Cerebellar cortex (tissue), 1 donor: ENCODE results near the gene YY1AP1.
A peak's percentile ranks its signal among the peaks of the same experiment; 100 is the strongest.
"Not testable (repeated sequence)": the region's sequence is repeated elsewhere in the genome, so short reads cannot be mapped to it uniquely, and the experiment has no call there.

Experiments
- DNase-seq: peaks from one replicate; pipeline ENCODE4 v3.0.0-alpha.2; 2015; ENCODE audit warnings: low spot score

The YY1AP1 gene, protein sequence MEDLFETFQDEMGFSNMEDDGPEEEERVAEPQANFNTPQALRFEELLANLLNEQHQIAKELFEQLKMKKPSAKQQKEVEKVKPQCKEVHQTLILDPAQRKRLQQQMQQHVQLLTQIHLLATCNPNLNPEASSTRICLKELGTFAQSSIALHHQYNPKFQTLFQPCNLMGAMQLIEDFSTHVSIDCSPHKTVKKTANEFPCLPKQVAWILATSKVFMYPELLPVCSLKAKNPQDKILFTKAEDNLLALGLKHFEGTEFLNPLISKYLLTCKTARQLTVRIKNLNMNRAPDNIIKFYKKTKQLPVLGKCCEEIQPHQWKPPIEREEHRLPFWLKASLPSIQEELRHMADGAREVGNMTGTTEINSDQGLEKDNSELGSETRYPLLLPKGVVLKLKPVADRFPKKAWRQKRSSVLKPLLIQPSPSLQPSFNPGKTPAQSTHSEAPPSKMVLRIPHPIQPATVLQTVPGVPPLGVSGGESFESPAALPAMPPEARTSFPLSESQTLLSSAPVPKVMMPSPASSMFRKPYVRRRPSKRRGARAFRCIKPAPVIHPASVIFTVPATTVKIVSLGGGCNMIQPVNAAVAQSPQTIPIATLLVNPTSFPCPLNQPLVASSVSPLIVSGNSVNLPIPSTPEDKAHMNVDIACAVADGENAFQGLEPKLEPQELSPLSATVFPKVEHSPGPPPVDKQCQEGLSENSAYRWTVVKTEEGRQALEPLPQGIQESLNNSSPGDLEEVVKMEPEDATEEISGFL

DNA sequence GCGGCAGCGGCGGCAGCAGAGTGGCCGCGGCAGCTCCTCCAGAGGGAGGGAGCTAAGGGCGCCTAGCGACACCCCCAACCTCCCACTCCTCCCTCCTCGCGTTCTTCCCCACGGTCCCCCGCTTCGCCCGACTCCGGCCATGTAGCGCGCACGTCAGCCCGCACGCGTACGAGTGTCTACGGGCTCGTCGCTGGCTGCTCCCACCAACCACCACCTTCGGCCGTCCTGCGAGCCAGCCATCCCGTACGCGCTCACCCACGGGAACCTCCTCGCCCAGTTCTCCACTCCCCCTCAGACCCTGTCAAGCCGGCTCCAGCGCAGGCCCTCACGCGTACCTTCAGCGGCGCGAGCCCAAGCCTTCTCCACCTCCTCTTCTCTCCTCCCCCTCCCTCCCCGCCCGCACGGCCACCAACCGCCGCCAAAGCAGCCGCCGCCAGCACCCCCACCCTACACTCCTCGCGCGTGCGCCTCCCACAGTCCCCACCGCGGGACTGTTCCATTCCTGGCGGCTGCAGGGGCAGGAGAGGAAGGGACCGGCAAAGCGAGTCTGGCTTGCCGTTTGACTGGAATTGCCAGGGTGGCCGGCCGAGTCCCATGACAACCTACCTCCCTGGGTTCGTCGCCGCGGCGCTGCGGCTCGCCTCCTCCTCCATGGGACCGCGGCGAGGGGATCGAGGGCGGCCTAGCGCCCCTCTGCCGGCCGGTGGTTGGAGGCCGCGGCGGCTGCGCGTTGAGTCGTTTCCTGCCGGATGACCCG, at the start of gene YY1AP1:
TSS of gene YY1AP1 (minus strand) at position 451 of the 757 bp plus-strand sequence. CDS start 8,338 bp downstream, outside the sequence.
- DNase-seq, result peak; percentile 90

DNA sequence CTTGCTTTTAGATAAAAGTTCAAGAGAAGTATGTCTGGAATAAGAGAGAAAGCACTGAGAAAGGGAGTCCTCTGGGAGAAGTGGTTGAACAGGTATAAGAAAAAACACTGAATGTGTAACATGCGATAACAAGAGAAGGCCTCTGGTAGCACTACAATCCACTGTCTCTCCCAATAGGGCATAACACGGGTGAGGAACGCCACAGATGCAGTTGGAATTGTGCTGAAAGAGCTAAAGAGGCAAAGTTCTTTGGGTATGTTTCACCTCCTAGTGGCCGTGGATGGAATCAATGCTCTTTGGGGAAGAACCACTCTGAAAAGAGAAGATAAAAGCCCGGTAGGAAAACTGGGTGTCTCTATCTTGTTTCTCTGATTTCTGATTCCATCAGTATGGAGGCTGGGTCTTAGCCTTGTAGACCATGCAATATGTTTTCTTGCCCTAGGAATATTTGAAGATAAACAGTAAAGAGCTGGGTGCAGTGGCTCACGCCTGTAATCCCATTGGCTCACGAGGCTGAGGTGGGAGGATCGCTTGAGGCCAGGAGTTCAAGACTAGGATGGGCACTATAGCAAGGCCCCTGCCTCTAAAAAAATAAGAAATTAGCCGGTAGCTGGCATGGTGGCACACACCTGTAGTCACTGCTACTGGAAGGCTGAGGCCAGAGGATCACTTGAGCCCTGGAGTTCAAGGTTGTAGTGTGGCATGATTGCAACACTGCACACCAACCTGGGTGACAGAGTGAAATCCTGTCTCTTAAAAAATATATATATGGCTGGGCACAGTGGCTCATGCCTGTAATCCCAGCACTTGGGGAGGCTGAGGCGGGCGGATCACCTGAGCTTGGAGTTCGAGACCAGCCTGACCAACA, 40.7 kb upstream of the YY1AP1 start:
- peak; percentile 75 for DNase-seq

DNA sequence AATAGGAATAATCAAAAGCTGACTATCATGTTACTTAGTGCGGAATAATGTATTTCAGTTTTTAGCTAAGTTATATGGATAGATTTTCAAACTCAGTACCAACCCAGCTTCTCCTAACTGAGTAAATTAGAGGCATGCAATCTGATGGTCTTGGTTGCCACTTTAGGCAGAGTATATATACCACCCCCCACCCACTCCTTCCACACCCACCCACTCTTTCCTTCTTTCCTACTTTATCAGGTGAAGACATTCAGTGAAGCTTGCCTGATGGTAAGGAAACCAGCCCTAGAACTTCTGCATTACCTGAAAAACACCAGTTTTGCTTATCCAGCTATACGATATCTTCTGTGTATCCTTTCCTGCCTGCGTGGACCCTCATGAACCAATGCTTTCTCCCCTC, 36.6 kb upstream of the YY1AP1 start:
- no peak for DNase-seq

DNA sequence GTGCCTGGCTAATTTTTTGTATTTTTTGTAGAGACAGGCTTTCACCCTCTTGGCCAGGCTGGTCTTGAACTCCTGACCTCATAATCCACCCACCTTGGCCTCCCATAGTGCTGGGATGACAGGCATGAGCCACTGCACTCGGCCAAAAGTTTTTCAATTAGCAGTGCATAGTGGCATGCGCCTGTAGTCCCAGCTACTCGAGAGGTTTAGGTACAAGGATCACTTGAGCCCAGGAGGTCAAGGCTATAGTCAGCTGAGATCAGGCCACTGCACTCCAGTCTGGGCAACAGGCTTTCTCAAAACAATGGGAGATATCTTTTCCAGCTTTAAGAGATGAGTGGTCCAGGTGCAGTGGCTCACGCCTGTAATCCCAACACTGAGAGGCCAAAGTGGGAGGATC, 31.1 kb upstream of the YY1AP1 start:
- no peak for DNase-seq

DNA sequence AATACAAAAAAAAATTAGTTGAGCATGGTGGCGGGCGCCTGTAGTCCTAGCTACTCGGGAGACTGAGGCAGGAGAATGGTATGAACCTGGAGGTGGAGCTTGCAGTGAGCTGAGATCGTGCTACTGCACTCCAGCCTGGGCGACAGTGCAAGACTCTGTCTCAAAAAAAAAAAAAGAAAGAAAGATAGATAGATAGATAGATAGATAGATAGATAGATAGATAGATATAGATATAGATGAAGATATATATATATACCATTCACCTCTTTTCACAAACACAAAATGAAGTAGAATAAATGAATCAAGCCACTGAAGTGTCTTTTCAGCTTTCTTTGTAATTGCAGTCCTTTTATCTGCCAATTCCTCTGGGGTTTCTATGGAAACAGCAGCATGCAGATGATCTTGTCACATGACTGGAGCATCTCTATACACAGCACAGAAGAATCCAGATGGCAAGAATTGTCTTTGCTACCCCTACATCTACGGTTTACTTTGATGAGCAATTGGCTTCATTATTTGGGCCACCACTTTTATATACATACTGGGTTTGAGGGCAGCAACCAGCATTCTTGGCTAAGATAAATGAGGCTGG, 30.0 kb upstream of the YY1AP1 start:
- DNase-seq, result not testable (repeated sequence)

DNA sequence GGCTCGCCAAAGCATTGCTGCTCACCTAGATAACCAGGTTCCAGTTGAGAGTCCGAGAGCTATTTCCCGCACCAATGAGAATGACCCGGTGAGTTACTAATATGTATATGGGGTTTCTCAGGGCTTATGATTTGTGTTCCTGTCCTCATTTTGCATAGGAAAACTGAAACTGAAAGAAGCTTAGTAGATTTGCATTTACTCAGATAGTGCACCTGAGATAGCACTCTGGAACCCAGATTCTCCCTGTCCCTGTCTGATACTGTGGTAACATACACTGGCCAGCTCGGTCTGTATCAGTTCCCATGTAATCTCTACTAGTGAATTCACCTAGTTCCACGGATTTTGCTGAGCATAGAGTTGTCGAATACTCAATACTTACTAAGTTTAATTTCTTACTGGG, 28.5 kb upstream of the YY1AP1 start:
- no peak for DNase-seq

DNA sequence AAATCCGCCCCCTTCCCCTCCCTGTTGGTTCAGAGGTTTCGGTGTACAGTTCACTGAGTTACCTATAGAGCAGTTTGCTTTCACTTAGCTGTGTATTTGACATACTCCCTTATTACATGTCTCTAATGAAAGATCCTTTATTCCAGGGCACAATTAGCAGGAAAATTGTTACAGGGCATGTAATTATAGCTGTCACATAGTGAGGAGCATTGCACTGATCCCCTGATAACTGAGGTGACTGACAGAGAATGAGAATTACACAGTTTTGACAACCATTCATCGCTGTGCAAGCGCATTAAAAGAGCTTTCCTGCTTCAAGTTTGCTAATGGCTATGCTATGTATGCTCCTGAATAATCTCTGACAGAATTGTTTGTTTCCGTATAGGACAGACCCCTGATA, 27.2 kb upstream of the YY1AP1 start:
- DNase-seq, result no peak

DNA sequence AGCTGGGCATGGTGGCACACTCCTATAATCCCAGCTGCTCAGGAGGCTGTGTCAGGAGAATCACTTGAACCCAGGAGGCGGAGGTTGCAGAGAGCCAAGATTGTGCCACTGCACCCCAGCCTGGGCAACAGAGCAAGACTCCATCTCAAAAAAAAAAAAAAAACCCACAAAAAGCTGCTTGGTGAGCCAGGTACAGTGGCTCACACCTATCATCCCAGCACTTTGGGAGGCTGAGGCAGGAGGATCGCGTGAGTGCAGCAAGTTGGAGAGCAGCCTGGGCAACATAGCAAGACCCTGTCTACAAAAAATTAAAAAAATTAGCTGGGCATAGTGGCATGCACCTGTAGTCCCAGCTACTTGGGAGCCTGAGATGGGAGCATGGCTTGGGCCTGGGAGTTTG, 26.5 kb upstream of the YY1AP1 start:
- not testable (repeated sequence) for DNase-seq

DNA sequence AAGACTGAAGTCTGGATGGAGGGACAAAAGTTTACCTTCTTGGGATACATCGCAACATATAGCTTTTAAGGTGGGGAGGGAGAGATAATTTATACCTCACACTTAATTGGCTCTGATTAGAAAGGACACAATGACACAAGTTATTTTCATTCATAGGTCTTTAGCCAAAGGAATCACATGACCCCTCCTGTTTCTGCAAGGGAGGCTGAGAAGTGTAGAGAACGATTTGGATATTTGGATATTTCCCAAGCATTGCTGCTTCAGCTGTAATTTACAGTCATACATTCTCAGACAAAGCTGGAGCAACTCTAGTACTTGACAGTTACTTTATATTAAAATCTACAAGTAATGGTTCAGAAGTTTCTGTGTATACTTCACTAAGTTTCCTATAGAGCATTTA, 24.5 kb upstream of the YY1AP1 start:
- DNase-seq, result no peak

DNA sequence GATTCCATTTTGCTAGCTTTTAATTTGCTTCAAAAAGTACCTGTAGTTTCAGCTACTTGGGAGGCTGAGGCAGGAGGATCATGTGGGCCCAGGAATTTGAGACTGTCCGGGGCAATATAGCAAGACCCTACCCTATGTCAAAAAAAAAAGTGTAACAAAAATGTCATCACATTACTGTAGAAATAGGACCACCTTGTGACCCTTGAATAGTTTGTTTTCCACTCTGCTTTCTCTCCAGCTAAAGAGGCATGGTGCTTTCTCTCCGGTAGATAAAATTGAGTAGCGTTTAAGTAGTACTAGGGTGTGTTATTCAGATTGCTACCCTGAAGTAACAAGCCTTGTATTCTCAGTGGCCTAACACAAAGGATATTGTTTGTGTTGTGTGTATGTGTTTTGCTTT, 24.1 kb upstream of the YY1AP1 start:
- DNase-seq, result not testable (repeated sequence)

DNA sequence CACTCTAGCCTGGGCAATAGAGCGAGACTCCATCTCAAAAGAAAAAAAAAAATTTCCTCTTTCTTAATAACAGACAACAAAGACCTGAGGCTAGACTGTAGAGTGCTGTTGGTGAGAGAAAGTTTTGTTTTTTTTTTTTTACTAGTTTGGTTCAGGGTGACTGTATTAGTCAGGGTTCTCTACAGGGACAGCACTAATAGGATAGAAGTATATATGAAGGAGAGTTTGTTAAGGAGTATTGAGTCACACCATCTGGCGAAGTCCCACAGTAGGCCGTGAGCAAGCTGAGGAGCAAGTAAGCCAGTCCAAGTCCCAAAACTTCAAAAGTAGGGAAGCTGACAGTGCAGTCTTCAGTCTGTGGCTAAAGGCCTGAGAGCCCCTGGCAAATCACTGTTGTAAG, 22.9 kb upstream of the YY1AP1 start:
- DNase-seq, result not testable (repeated sequence)

DNA sequence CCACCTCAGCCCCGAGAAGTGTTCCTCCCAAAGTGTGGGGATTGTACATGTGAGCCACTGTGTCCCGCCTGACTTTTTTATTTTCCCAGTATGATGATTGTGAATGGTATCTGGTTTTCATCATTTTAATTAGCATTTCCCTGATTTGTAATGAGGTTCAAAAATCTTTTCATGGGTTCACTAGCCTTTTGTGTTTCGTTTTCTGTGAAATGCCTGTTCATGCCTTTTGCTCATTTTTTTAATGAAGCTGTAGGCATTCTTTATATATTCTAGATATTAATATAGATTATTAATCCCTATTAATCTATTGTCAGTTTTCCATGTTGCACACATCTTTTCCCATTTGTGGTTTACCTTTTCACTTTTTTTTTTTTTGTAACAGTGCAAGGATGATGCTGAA, 20.8 kb upstream of the YY1AP1 start:
- DNase-seq, result no peak

DNA sequence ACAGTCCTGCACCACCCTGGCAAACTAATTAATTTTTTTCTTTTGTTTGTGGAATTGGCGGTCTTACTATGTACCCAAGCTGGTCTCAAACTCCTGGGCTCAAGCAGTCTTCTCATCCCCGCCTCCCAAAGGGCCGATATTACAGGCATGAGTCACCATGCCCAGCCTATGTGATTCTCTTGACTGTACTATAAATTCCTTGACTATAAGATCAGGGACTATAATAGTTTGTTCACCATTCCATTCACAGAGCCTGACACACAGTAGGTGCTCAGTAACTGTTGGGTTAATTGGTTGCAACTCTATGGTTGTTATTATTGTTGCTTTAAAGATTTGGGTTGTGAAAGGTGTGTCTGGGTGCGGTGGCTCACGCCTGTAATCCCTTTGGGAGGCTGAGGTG, 17.6 kb upstream of the YY1AP1 start:
- DNase-seq, result no peak

DNA sequence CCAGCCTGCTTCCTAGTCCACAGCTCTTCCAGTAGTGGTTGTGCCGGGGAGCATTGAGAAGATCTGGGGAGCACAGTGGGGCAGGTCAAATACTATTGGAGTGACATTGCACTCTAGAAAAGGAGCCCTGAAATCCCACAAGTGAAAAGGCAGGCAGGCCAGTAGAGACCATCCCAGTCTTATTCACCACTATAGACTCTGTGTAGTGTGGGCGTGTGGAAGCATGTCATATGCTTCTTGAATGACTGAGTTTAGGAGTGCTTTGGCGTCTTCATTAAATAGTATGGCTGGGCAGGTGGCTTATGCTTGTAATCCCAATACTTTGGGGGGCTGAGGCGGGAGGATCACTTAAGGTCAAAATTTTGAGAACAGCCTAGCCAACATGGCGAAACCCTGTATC, 15.8 kb upstream of the YY1AP1 start:
- not testable (repeated sequence) for DNase-seq

DNA sequence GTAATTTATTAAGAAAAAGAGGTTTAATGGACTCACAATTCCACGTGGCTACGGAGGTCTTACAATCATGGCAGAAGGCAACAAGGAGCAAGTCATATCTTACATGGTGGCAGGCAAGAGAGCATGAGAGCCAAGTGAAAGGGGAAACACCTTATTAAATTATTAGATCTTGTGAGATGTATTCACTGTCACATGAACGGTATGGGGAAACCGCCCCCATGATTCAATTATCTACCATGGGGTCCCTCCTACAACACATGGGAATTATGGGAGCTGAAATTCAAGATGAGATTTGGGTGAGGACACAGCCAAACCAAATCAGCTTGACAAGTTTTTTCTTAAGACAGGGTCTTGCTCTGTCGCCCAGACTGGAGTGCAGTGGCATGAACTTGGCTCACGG, 14.6 kb upstream of the YY1AP1 start:
- DNase-seq, result no peak

DNA sequence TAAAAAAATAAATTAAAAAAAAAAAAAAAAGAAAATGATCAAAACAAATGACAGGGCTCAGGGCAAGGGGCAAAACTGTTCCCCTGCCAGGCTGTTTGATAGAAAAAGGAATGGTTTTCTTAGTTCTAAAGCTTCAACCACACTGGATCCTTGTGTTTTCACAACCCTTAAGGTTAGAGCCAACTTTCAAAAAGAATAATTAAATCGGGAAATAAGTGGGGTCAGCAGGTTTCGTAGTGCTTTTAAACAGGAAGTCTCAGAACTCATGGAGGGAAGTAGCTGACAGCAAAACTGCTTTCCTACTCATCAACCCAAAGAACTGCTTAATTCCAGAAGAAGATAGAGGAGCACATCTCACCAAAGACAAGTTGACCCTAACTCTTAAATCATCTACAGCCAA, 13.1 kb upstream of the YY1AP1 start:
- not testable (repeated sequence) for DNase-seq

DNA sequence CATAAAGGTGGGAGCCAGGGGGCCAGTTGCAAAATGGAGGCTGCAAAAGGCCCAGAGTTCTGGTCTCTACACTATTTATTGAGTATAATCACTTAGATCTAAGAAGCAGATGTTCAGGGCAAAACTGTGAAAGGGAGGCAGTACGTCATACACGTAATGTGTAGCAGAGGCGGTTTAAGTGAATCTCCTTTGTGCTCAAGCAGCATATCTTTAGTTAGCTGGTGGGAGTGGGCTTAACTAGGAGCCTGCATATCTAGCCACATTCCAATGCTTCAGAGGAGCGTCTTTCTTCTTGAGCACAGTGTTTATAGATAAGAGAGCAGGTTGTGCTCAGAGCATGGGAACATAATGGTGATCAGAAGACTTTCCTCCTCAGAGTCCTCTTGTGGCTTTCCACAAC, 10.5 kb upstream of the YY1AP1 start:
- not testable (repeated sequence) for DNase-seq

DNA sequence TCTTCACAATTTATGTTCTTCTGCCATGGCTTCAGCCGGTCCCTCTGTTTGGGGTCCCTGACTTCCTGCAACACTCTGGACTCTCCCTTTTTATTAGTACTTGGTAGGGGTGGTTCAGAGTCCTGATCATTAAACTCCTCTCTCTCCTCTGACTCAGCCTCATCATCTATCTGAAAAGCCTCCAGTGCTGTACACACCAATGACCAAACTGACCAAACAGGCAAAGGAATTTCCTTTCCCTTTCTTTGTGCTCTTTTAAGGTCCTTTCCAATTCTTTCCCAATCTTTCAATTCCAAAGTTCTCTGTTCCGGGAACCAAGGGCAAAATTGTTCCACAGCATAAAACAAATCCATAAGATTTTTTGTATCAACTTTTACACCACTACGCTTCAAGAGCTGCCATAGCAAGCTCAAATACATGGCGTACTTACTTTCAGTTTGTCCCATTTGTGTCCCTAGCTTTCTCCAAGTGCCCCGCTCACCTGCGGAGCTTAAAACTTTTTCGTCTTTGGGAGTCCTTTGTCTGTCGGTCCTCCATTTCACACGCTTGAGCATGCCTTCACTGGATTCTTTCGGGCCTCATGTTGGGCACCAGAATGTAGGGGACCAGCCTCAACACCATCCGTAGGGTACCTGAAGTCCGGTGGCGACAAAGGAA, 9.9 kb upstream of the YY1AP1 start:
- no peak for DNase-seq

DNA sequence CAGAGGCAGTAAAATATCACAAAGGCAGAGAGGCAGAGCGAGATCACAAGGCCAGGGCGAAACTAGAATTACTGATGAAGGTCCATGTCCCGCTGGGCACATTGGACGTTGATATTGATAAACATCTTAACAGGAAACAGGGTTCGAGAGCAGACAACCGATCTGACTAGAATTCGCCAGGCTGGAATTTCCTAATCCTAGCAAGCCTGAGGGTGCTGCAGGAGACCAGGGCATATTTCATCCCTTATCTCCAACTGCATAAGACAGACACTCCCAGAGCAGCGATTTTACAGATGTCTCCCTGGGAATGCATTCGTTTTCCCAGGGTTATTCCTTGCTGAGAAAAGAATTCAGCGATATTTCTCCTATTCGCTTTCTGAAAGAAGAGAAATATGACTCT, 9.0 kb upstream of the YY1AP1 start:
- not testable (repeated sequence) for DNase-seq

DNA sequence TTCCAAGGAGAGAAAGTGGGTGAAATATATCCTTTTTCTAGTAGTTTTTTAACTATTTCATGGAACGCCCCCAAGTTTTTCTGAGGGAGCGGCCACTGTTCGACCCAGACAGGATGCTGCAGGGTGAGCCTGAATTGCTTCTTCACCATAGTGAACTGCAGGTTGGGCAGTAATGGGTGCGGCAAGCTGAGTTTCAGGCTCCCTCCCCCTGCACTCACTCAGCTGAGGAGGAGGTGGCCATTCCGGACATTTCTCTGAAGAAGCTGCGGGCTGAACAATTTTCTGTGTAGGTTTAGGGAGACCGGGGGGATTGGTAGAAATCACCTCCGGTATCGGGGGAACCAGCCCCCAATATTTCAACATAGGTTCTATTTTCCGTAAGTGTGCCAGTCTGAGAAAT, 8.5 kb upstream of the YY1AP1 start:
- DNase-seq, result no peak

DNA sequence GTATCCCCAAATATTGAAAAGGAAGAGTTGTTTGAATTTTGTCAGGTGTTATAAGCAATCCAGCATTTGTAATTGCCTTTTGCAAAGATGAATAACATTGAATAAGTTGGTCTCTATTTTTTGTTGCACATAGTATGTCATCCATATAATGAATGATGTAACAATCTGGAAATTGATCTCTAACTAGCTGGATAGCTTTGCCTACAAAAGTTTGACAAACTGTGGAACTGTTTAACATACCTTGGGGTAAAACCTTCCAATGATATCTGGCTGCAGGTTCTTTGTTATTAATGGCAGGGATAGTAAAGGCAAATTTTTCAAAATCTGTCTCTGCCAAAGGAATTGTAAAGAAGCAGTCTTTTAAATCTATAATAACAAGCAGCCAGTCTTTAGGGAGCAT, 8.0 kb upstream of the YY1AP1 start:
- DNase-seq, result no peak
